ENCODE results near the gene ADGRE1. TPM values are rescaled to one million over a fixed set of nuclear protein-coding genes. Genes with fewer than 3 reads are reported as not detected.

Gene ADGRE1
- total RNA-seq, 8 experiments from 2014 or later: not detected

DNA sequence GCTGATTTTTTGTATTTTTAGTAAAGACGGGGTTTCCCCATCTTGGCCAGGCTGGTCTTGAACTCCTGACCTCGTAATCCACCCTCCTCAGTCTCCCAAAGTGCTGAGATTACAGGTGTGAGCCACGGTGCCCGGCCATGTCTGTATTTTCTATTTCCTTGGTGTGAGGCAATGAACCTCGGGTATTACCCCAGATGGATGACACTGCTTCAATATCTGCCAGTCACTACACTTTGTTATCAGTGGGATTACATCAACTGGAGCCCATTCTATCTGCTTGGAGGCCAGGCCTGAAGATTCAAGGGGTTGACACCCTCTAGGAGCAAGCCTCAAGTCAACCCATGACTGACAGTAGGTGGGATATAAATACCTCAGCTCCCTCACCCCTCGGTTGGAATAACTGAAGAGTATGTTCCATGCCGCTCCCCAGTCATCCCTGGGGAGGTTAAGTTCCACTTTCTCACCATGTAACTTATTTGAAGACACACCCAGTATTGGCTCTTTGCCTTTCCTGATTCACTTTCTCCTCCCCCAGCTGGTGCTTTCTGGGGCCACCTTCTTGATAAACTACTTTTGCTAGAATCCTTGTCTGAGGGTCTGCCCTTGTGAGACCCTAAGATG is 992 bp upstream of the ADGRE1 start:
- Histone ChIP-seq H3K4me3 (no peak overlapping the region), H3K27ac (no peak overlapping the region), H3K4me1 (replicated peaks in 1 of 2) (no peaks in the 10 kb centered on the region)
- 0 to 50% (median 25%) methylated on average over 1 to 5 of the region's 7 CpGs; no CpG with 5 or more reads in 1 of the 10 experiments for WGBS, 10 experiments
- no peak for ATAC-seq (replicated peaks in 6 of 8)
- in situ Hi-C loops (cut with MboI; ENCODE audit: low pct_unique_long_range_greater_than_20kb in 2 of 9, low sequenced_read_pairs in 9 of 9, unreplicated experiment in 9 of 9): no loop called here

GRCh38 chr19:6888967-6889366 is 1.6 kb downstream of the ADGRE1 start:
- in situ Hi-C loops (cut with MboI; ENCODE audit: low pct_unique_long_range_greater_than_20kb in 2 of 9, low sequenced_read_pairs in 9 of 9, unreplicated experiment in 9 of 9): no loop called here
- no peak for ATAC-seq (replicated peaks in 6 of 8)
- WGBS, 10 experiments: 33 to 86% (median 60%) methylated on average over 1 to 2 of the region's 2 CpGs; no CpG with 5 or more reads in 1 of the 10 experiments
- no peak overlapping the region for H3K4me3 ChIP-seq
- no peaks in the 10 kb centered on the region for H3K4me1 ChIP-seq (replicated peaks in 1 of 2)
- no peak overlapping the region for H3K27ac ChIP-seq

DNA sequence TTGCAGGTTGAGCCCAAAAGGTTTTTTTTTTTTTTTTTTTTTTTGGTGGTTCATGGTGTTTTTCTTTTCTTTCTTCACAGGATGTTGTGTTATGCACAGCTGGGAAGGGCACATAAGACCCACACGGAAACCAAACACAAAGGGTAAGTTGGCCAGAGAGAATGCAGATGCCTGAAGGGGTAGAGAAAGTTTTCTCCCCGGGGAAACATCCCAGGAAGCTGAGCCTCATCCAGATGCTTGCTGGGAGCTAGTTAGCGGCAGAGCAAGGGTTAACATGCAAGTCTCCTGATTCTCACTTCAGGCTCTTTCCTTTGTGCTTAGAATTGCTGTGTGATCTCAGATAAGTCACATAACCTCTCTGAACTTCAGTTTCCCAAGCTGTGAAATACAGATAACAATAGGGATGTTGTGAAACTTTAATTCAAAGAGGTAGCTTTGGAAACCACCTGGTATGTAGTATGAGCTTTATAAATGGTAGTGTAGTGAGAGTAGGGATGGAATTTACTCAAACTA is 3.1 kb downstream of the ADGRE1 start:
- no peak overlapping the region for H3K27ac ChIP-seq
- in situ Hi-C loops (cut with MboI; ENCODE audit: low pct_unique_long_range_greater_than_20kb in 2 of 9, low sequenced_read_pairs in 9 of 9, unreplicated experiment in 9 of 9): no loop called here
- 15 to 71% (median 30%) methylated on average over 1 to 3 of the region's 3 CpGs; no CpG with 5 or more reads in 2 of the 10 experiments for WGBS, 10 experiments
- ATAC-seq (replicated peaks in 6 of 8): no peak
- no peak overlapping the region for H3K4me3 ChIP-seq
- H3K4me1 ChIP-seq (replicated peaks in 1 of 2): no peaks in the 10 kb centered on the region

DNA sequence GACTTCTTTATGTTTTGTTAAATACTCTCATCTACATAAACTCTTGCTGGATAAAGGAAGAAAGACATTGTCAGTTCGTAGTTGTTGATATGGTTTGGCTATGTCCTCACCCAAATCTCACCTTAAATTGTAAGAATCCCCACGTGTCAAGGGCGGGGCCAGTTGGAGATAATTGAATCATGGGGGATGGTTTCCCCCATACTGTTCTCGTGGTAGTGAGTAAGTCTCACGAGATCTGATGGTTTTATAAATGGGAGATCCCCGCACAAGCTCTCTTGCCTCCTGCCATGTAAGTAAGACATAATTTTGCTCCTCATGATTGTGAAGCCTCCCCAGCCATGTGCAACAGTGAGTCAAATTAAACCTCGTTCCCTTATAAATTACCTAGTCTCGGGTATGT is 3.6 kb downstream of the ADGRE1 start:
- 0 to 100% (median 30%) methylated on average over 1 to 8 of the region's 8 CpGs for WGBS, 10 experiments
- in situ Hi-C loops (cut with MboI; ENCODE audit: low pct_unique_long_range_greater_than_20kb in 2 of 9, low sequenced_read_pairs in 9 of 9, unreplicated experiment in 9 of 9): no loop called here
- ATAC-seq (replicated peaks in 6 of 8): no peak
- H3K27ac ChIP-seq: no peak overlapping the region
- no peaks in the 10 kb centered on the region for H3K4me1 ChIP-seq (replicated peaks in 1 of 2)
- H3K4me3 ChIP-seq: no peak overlapping the region

DNA sequence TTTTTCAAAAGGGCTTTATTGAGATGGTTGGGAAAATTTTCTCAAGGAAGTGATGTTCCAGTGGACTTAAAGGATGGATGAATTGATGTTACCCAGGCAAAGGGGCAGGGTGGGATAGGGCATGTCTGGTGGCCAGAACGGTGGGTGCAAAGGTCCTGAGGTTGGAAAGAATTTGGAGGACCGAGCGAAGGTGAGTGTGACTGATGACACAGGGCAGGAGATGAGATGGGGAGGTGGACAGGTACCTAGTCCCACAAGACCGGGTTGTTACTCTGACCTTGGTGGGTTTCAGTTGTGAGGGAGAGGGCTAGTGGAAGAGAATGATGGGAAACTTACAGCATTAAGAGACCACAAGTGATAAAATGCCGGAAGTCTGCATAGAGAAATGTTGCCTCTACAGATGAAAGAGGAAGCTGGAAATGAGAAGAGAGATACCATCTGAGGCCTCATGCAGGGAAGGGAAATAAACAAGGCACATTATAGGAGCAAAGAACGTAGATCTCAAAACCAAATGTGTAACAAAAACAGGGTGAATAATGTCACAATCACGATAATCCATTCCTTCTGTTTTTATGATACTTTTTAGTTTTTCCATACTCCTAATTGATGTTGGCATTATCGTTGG is 4.5 kb downstream of the ADGRE1 start:
- H3K4me1 ChIP-seq (replicated peaks in 1 of 2): no peaks in the 10 kb centered on the region
- in situ Hi-C loops (cut with MboI; ENCODE audit: low pct_unique_long_range_greater_than_20kb in 2 of 9, low sequenced_read_pairs in 9 of 9, unreplicated experiment in 9 of 9): no loop called here
- 15 to 83% (median 51%) methylated on average over 1 to 7 of the region's 8 CpGs for whole genome bisulfite sequencing, 10 experiments
- no peak overlapping the region for H3K27ac ChIP-seq
- ATAC-seq (replicated peaks in 6 of 8): no peak
- H3K4me3 ChIP-seq: no peak overlapping the region

DNA sequence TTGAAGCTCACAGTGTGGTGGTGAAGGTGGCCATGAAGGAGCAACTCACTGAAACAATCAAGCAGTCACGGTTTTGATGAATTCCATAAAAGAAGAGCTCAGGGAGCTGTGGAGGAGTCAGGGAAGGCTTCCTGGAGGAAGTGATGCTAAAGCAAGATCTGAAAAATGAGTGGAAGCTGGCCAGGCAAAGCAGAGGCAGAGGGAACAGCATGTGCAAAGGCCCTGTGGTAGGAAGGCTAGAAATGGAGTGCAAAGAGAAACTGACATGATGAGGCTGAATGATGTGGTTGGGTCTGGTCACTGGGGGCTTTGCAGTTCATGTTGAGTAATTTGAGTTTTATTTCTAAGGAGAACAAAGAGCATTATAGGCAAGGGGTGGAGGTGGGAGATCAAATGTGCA is 6.9 kb downstream of the ADGRE1 start:
- Histone ChIP-seq H3K4me1 (replicated peaks in 1 of 2) (no peaks in the 10 kb centered on the region), H3K27ac (no peak overlapping the region), H3K4me3 (no peak overlapping the region)
- no peak for ATAC-seq (replicated peaks in 6 of 8)
- in situ Hi-C loops (cut with MboI; ENCODE audit: low pct_unique_long_range_greater_than_20kb in 2 of 9, low sequenced_read_pairs in 9 of 9, unreplicated experiment in 9 of 9): no loop called here
- WGBS, 10 experiments: 0 to 78% (median 29%) methylated on average over 1 of the region's 1 CpG; no CpG with 5 or more reads in 3 of the 10 experiments

DNA sequence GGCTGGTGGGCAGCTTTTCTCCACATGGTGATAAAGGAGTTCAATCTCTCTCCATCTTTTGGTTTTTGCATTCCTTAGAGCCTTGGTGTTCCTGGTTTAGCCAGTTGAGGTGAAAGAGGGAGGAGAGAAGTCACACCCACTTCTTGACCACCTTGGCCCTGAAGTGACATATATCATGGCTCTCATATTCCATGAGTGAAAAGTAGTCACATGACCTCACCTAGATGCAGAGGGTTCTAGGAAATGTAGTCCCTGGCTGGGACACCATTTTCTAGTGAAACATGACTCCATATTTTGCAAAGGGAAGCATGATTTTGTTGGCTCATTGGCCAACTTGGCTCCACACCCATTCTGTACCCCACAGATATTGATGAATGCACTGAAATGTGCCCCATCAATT is 16.1 kb downstream of the ADGRE1 start:
- H3K27ac ChIP-seq: no peak overlapping the region
- no peak overlapping the region for H3K4me3 ChIP-seq
- H3K4me1 ChIP-seq (replicated peaks in 1 of 2): no peaks in the 10 kb centered on the region
- no peak for ATAC-seq (replicated peaks in 6 of 8)
- in situ Hi-C loops (cut with MboI; ENCODE audit: low pct_unique_long_range_greater_than_20kb in 2 of 9, low sequenced_read_pairs in 9 of 9, unreplicated experiment in 9 of 9): no loop called here

GRCh38 chr19:6906559-6907060 is 19.2 kb downstream of the ADGRE1 start:
- H3K4me1 ChIP-seq (replicated peaks in 1 of 2): no peaks in the 10 kb centered on the region
- H3K4me3 ChIP-seq: no peak overlapping the region
- WGBS, 10 experiments: 0 to 67% (median 25%) methylated on average over 1 to 3 of the region's 3 CpGs; no CpG with 5 or more reads in 4 of the 10 experiments
- in situ Hi-C loops (cut with MboI; ENCODE audit: low pct_unique_long_range_greater_than_20kb in 2 of 9, low sequenced_read_pairs in 9 of 9, unreplicated experiment in 9 of 9): no loop called here
- no peak for ATAC-seq (replicated peaks in 6 of 8)
- no peak overlapping the region for H3K27ac ChIP-seq

- whole genome bisulfite sequencing, 10 experiments: 10 to 100% (median 21%) methylated on average over 1 to 3 of the region's 3 CpGs; no CpG with 5 or more reads in 6 of the 10 experiments
- no peak overlapping the region for H3K4me3 ChIP-seq
- ATAC-seq (replicated peaks in 6 of 8): no peak
- in situ Hi-C loops (cut with MboI; ENCODE audit: low pct_unique_long_range_greater_than_20kb in 2 of 9, low sequenced_read_pairs in 9 of 9, unreplicated experiment in 9 of 9): no loop called here
- no peak overlapping the region for H3K27ac ChIP-seq
- no peaks in the 10 kb centered on the region for H3K4me1 ChIP-seq (replicated peaks in 1 of 2)
These were observed 24.1 kb downstream of the ADGRE1 start for GRCh38 chr19:6911523-6911922.

DNA sequence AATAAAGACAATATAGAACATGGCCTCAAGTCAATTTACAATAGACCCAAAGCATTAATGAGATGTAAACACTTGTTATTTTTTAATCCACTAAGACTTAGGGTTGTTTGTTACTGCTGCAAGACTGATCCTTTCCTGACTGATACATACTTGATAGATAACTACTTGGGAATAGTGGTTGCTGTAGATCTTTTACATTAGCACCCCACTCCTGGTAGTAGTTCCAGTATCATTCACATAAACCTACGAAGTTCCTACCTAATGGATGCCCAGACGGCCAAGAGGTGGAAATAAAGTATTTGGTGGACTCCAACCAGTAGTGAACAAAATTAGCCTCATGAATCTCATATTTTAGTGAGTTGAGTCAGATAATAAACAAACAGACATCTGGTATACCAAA is 26.9 kb downstream of the ADGRE1 start:
- Histone ChIP-seq H3K4me3 (no peak overlapping the region), H3K4me1 (replicated peaks in 1 of 2) (no peaks in the 10 kb centered on the region), H3K27ac (no peak overlapping the region)
- WGBS, 10 experiments: 0 to 36% (median 0%) methylated on average over 1 to 2 of the region's 2 CpGs; no CpG with 5 or more reads in 4 of the 10 experiments
- in situ Hi-C loops (cut with MboI; ENCODE audit: low pct_unique_long_range_greater_than_20kb in 2 of 9, low sequenced_read_pairs in 9 of 9, unreplicated experiment in 9 of 9): no loop called here
- ATAC-seq (replicated peaks in 6 of 8): no peak

- in situ Hi-C loops (cut with MboI; ENCODE audit: low pct_unique_long_range_greater_than_20kb in 2 of 9, low sequenced_read_pairs in 9 of 9, unreplicated experiment in 9 of 9): no loop called here
- WGBS, 10 experiments: 0 to 74% (median 56%) methylated on average over 1 to 3 of the region's 3 CpGs; no CpG with 5 or more reads in 1 of the 10 experiments
- no peak for ATAC-seq (replicated peaks in 6 of 8)
These were observed 29.6 kb downstream of the ADGRE1 start for GRCh38 chr19:6916952-6917351.

DNA sequence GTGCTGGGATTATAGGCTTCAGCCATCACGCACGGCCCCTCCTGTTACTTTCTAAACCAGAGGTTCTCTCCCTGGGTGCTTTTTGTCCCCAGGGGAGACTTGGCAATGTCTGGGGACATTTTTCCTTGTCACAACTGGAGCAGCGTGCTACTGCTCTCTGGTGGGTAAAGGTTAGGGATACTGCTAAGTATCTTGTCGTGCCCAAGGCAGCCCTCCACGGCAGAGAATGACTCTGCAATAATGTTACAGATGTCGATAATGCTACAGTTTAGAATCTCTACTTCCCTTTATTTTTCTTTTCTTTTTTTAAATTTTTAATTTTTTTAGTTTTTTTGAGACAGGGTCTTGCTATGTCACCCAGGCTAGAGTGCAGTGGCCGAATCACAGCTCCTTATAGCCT is 38.0 kb downstream of the ADGRE1 start:
- 0 to 100% (median 48%) methylated on average over 1 to 6 of the region's 7 CpGs for WGBS, 10 experiments
- Histone ChIP-seq H3K4me3 (no peak overlapping the region), H3K4me1 (replicated peaks in 1 of 2) (no peaks in the 10 kb centered on the region), H3K27ac (no peak overlapping the region)
- in situ Hi-C loops (cut with MboI; ENCODE audit: low pct_unique_long_range_greater_than_20kb in 2 of 9, low sequenced_read_pairs in 9 of 9, unreplicated experiment in 9 of 9): no loop called here
- no peak for ATAC-seq (replicated peaks in 6 of 8)

More at GRCh38 chr19:6916952-6917351, 29.6 kb downstream of the ADGRE1 start:
- Histone ChIP-seq H3K4me1 (replicated peaks in 1 of 2) (no peaks in the 10 kb centered on the region), H3K27ac (no peak overlapping the region), H3K4me3 (no peak overlapping the region)

- Histone ChIP-seq H3K4me1 (replicated peaks in 1 of 2) (no peaks in the 10 kb centered on the region), H3K4me3 (no peak overlapping the region), H3K27ac (no peak overlapping the region)
- in situ Hi-C loops (cut with MboI; ENCODE audit: low pct_unique_long_range_greater_than_20kb in 2 of 9, low sequenced_read_pairs in 9 of 9, unreplicated experiment in 9 of 9): no loop called here
- WGBS, 10 experiments: 10 to 86% (median 37%) methylated on average over 2 to 10 of the region's 15 CpGs; no CpG with 5 or more reads in 2 of the 10 experiments
- ATAC-seq (replicated peaks in 6 of 8): peak in 1 of 8 experiments; percentile 18
These were observed 38.7 kb downstream of the ADGRE1 start for GRCh38 chr19:6925801-6926751.
